Fibroblast of lung (primary cell): ENCODE data around the gene NEK7. TPM values are rescaled to one million over a fixed set of nuclear protein-coding genes. Genes with fewer than 3 reads are reported as not detected.

Source experiments
- DNase-seq, 2 donors: peaks; one replicate each; pipeline versions ENCODE4 v3.0.0 to v3.0.0-alpha.2; 2010; ENCODE audit warnings: low read depth in 2 of 2
- H2AFZ ChIP-seq: 2 replicates; pipeline ENCODE4 v1.5.1; 2012; ENCODE audit warnings: low read length, control low read depth, inconsistent platforms
- H3K27ac ChIP-seq: 2 replicates; pipeline ENCODE4 v1.5.1; 2011; ENCODE audit warnings: low read length, control low read depth; ENCODE audit not compliant: insufficient read depth
- H3K27me3 ChIP-seq: 2 replicates; pipeline ENCODE4 v1.5.1; 2011; ENCODE audit warnings: mild to moderate bottlenecking, low read length; ENCODE audit not compliant: control insufficient read depth, insufficient read depth
- H3K36me3 ChIP-seq: 2 replicates; pipeline ENCODE4 v1.5.1; 2011; ENCODE audit warnings: low read length; ENCODE audit not compliant: control insufficient read depth, insufficient read depth
- H3K4me1 ChIP-seq: 2 replicates; pipeline ENCODE4 v1.5.1; 2011; ENCODE audit warnings: low read length; ENCODE audit not compliant: control insufficient read depth, insufficient read depth; ENCODE audit errors: extremely low read depth
- H3K4me2 ChIP-seq: 2 replicates; pipeline ENCODE4 v1.5.1; 2011; ENCODE audit warnings: low read length, control low read depth; ENCODE audit not compliant: insufficient read depth; ENCODE audit errors: extremely low read depth
- H3K4me3 ChIP-seq, 4 experiments: fragments of 200-600 bp in 1 of 4; sonication (generic) in 1 of 4; replicated peaks in 1 of 4; 2 replicates each; pipeline ENCODE4 v1.5.1; 2011 to 2016; ENCODE audit warnings: low read length in 4 of 4, low read depth in 3 of 4, mild to moderate bottlenecking in 3 of 4, control low read depth in 2 of 4, inconsistent platforms in 1 of 4, mixed read lengths in 1 of 4; ENCODE audit not compliant: insufficient read depth in 1 of 4; ENCODE audit errors: control extremely low read depth in 1 of 4
- H3K79me2 ChIP-seq: 2 replicates; pipeline ENCODE4 v1.5.1; 2012; ENCODE audit warnings: mild to moderate bottlenecking, low read length, inconsistent platforms; ENCODE audit not compliant: control insufficient read depth, insufficient read depth
- H3K9ac ChIP-seq: 2 replicates; pipeline ENCODE4 v1.5.1; 2011; ENCODE audit warnings: mild to moderate bottlenecking, low read length, control low read depth; ENCODE audit not compliant: insufficient read depth
- H3K9me3 ChIP-seq: 2 replicates; pipeline ENCODE4 v1.5.1; 2012; ENCODE audit warnings: low read depth, low read length; ENCODE audit not compliant: control insufficient read depth, insufficient read depth
- H4K20me1 ChIP-seq: 2 replicates; pipeline ENCODE4 v1.5.1; 2011; ENCODE audit warnings: low read length; ENCODE audit not compliant: control insufficient read depth, insufficient read depth; ENCODE audit errors: extremely low read depth
- EZH2 ChIP-seq: IDR thresholded peaks from 2 replicates; pipeline ENCODE4 v1.5.1; 2012; ENCODE audit warnings: low read length, control low read depth, mild to moderate bottlenecking; ENCODE audit errors: missing control alignments
- polyA plus RNA-seq, 2 donors: library from polyadenylated mRNA; depleted of rRNA in 1 of 2; stranded (reverse) in 1 of 2; unstranded in 1 of 2; fragments of >200 nt; gene quantifications; 2 replicates each; pipeline ENCODE4 v1.2.1, GENCODE V29; 2011 to 2012; ENCODE audit warnings: missing spikeins in 1 of 2
- total RNA-seq: library from RNA; depleted of rRNA; stranded (reverse); fragments of >200 nt; gene quantifications from 2 replicates; pipeline ENCODE4 v1.2.1, GENCODE V29; 2014
- TF ChIP-seq, protein P1 (sequence below), 2 donors: IDR thresholded peaks in 1 of 2; conservative IDR thresholded peaks in 1 of 2; 1 replicate in 1 of 2; 2 replicates in 1 of 2; pipeline ENCODE4 v1.5.1; 2011 to 2012; ENCODE audit warnings: low read length in 2 of 2, control low read depth in 1 of 2, inconsistent platforms in 1 of 2, low read depth in 1 of 2, mild to moderate bottlenecking in 1 of 2

NEK7 gene
- total and polyA plus RNA-seq, 2 donors (not counting 1 experiment from before 2014, with no cell fraction given) = 90.5 to 207 TPM

- TF ChIP-seq, protein P1, sequence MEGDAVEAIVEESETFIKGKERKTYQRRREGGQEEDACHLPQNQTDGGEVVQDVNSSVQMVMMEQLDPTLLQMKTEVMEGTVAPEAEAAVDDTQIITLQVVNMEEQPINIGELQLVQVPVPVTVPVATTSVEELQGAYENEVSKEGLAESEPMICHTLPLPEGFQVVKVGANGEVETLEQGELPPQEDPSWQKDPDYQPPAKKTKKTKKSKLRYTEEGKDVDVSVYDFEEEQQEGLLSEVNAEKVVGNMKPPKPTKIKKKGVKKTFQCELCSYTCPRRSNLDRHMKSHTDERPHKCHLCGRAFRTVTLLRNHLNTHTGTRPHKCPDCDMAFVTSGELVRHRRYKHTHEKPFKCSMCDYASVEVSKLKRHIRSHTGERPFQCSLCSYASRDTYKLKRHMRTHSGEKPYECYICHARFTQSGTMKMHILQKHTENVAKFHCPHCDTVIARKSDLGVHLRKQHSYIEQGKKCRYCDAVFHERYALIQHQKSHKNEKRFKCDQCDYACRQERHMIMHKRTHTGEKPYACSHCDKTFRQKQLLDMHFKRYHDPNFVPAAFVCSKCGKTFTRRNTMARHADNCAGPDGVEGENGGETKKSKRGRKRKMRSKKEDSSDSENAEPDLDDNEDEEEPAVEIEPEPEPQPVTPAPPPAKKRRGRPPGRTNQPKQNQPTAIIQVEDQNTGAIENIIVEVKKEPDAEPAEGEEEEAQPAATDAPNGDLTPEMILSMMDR (conservative IDR thresholded peaks at IDR 0.05 in 1 of 2, IDR thresholded peaks at IDR 0.05 in 1 of 2; ENCODE audit: low read depth in 1 of 2, low read length in 2 of 2) = no peak
- no peak for TF ChIP-seq EZH2
- Histone ChIP-seq H3K4me1 (no peaks in the 10 kb centered on the region), H3K36me3 (no peaks in the 10 kb centered on the region), H3K4me2 (no peak overlapping the region), H4K20me1 (no peaks in the 10 kb centered on the region), H3K9me3 (no peaks in the 10 kb centered on the region), H3K27me3 (no peaks in the 10 kb centered on the region), H3K79me2 (no peaks in the 10 kb centered on the region), H3K9ac (no peak overlapping the region), H3K27ac (no peak overlapping the region), H2AFZ (no peak overlapping the region), H3K4me3 (no peak overlapping the region)
- no peak for DNase-seq
Measured at GRCh38 chr1:198370996-198371395, 214.2 kb downstream of the NEK7 start.

Other genes with a start within 250 kb of the NEK7 start
- gene LHX9, start 239.6 kb upstream of the NEK7 start, total RNA-seq = under 0.01 TPM in 1 of 2 replicates, not detected in the other
- gene LHX9, start 239.6 kb upstream of the NEK7 start, polyA plus RNA-seq = not detected in 2 replicates